T follicular helper cell (primary cell): ENCODE results near the gene EEPD1.

Source experiments
- DNase-seq: peaks from one replicate; pipeline ENCODE4 v3.0.0-alpha.2; 2020; ENCODE audit warnings: low read depth

The EEPD1 gene

GRCh38 chr7:36190447-36191291 is 37.6 kb downstream of the EEPD1 start:
- no peak for DNase-seq

DNA sequence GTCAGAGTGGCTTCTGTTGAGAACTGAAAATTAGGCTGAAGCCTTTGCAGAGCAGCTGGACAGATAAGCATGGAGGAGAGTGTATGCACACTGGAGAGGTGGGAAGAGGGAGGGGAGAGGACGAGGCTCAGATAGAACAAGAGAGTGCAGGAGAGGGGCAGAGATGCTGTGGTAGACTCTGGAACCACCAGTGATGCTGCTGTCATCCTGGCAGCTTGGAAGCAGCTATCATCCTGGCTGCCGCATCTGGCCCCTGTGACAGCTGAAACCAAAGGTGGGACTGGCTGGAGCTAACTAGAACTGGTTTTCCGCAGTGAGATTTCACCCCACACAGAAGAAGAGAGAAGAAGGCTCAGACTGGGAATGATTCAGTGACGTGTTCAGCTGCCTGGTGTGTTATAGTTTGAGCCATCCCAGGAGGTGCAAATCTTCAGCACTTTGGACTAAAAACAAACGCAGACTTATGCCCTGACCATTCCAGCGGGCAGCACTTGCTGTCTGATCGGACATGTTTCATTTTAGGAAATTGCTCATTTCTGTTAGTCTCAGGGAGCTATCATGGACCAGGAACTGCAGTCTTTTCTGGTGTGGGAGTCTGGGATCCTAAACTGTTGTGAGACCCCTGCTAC is 38.4 kb downstream of the EEPD1 start:
- DNase-seq, result no peak

GRCh38 chr7:36192053-36192824 is 39.2 kb downstream of the EEPD1 start:
- no peak for DNase-seq

- no peak for DNase-seq
These were observed 39.8 kb downstream of the EEPD1 start for GRCh38 chr7:36192877-36193276.

DNA sequence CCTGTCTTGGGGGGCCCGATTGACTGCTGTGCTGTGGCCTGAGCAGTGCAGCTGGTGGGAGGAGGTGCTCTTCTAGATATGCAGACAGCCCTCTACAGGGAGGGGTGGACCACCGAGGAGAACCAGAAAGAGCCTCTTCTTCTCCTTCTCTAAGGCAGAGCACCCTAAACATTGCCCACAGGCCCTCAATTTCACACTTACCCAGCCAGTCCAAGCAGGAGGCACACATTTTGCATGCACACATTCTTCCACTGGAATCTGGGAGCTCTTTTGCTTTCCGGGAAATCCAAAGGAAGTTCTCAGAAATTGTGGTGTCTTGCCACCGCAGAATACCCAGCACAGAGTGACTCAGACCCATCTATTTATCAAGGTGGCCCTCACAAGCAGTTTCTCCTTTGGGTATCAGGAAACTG is 45.8 kb downstream of the EEPD1 start:
- DNase-seq, result no peak

- no peak for DNase-seq
These were observed 46.3 kb downstream of the EEPD1 start for GRCh38 chr7:36199329-36199728.

DNA sequence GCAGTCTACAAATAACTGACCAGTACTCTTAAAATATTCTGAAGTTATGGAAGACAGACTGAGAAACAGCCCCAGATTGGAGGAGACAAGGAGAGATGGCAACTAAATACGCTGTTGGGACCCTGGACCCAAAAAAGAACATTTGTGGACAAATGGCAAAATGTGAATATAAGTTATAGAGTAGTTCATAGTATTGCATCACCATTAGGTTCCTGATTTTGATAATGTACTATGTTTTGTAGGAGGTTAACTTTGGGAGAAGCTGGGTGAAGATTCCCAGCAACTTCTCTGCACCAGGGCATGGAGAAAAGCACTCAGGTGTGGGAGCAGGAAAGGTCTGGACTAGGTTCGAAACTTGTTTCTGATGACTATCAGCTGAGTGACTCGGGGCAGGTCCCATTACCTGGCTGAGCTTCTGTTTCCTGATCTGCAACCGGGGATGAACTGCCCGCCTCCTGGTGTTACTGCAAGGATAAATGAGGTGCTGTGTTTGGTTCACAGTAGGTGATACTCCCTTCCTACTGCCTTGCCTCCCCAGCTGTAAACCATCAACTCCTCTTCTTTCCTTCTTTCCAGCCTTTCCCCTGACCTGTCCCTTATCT is 48.2 kb downstream of the EEPD1 start:
- DNase-seq, result no peak

DNA sequence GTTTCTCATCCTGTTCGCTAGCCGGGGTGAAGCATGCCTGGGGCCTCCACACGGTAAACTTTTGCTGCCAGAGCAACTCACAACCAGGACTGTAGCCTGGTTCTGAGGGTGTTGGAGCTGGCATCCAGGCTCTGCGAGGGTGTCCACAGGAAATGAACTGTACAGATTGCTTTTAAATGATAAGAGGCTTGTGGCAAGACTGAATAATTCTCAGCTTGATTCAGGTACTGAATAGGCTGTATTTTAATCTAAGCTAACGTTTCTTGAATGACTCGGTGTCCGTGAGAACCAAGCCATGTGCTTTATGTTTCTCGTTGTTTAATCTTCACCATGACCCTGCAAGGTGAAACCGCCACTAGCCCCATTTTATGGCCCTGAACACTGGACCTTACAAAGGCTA is 49.3 kb downstream of the EEPD1 start:
- DNase-seq, result no peak

DNA sequence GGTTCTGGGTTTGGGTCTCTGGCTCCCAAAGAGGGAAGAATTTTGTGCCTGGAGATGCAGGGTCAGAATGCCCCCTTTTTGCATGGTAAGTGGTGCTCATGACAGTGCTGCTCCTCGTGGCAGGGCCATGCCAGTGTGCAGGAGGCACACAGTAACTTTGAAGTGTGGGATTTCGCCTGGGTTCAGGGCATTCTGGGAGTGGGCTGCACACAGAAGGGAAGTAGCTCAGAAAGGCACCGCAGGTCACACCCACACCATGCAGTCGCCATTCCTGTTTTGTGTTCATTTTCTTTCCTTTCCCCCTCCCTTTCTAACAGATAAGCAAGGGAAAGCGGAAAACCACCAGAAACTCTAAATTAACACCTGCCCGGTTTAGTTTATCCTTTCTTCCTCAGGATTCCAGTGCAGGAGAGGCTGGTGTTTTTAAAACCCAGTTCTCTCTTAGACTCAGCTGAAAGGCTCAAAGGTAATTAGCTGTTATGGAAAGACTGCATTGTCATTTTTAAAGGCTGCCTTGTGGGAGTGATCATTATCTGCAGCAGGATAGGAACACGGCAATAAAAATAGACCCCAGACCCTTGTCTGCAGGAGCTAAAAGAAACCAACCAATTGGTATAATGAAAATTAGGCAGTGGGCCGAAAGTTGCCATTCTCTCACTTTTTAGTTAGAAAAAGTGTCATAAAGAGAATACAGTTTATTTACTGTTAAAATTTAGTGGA is 50.2 kb downstream of the EEPD1 start:
- DNase-seq, result no peak

DNA sequence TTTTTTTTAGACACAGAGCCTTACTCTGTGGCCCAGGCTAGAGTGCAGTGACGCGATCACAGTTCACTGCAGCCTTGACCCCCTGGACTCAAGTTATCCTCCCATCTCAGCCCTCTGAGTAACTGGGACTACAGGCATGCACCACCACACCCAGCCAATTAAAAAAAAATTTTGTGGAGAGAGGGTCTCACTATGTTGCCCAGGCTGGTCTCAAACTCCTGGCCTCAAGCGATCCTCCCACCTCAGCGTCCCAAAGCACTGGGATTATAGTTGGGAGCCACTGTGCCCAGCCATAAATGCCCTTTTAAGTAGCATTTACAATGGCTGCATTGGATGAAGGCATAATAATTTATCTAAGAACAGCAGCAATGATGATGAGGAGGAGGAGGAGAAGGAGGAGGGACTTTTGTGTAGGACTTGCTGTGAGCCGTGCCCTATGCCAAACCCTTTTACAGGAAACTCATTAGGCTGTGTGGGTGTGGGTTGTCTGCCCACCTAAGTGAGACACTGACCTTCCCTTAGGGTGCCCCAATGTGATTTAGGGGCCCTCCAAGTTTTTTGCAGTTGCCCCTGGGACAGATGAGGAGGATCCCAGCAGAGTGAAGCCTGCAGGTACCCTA is 51.1 kb downstream of the EEPD1 start:
- DNase-seq, result no peak

- no peak for DNase-seq
These were observed 52.0 kb downstream of the EEPD1 start for GRCh38 chr7:36204929-36205635.

- DNase-seq, result no peak
These were observed 52.7 kb downstream of the EEPD1 start for GRCh38 chr7:36205803-36206202.

GRCh38 chr7:36207451-36208291 is 54.6 kb downstream of the EEPD1 start:
- no peak for DNase-seq

DNA sequence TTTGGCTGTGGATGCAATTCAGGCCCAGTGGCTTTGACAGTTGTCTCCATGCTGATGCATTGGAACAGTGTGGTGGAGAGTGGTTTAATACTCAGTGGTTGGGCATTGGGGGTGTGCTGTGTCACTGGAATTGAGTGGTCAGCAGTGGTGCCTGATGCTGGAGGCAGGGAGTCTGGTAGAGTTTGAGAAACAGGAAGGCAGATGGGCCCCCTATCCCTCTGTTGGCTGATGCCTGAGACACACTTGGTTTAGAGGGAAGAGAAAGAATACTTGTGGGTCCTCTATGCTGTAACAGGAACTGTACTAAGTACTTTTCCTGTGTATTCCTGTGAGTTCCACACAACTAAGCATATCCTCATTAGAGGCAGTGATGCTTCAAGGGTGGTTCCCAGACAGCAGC is 55.4 kb downstream of the EEPD1 start:
- DNase-seq, result no peak

- DNase-seq, result no peak
These were observed 56.2 kb downstream of the EEPD1 start for GRCh38 chr7:36208997-36209813.

GRCh38 chr7:36209814-36210183 is 56.7 kb downstream of the EEPD1 start:
- DNase-seq, result no peak

DNA sequence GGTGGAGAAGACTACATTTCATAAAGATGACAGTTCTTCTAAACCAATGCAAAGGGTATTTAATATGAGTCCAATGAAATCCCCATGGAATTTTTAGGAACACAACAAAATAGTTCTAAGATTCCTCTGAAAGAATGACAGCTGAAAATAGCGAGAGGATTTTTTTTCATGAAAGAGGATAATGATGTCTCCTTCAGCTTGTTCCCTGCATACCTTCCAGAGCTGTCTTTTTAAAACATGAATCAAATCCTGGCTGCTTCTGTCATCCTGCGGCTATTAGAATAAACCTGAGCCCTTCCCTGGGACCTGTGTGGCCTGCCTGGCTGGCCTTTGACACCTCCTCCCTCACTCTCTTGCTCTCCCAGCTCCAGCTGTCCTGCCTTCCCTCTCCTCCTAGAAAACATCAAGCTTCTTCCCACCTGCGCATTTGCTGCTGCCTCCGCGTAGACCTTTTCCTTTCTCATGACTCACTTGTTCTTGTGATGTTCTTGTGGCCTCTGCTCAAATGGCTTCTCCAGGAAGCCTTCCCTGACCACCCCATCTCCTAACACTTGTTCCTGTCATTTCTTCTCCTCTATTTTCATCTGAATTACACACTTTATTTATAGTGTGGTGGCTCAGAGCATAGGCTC is 57.4 kb downstream of the EEPD1 start:
- no peak for DNase-seq
